ENCODE data around the gene FGF7. TPM values are rescaled to one million over a fixed set of nuclear protein-coding genes. Genes with fewer than 3 reads are reported as not detected.

Gene FGF7
- total and polyA plus RNA-seq, 9 of the 15 experiments (the other 6 are each of a cell fraction or from before 2014, with no cell fraction given), result not detected

GRCh38 chr15:49506341-49506740, 83.3 kb downstream of the FGF7 start (continued):
- TF ChIP-seq, protein P1, sequence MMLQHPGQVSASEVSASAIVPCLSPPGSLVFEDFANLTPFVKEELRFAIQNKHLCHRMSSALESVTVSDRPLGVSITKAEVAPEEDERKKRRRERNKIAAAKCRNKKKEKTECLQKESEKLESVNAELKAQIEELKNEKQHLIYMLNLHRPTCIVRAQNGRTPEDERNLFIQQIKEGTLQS (IDR thresholded peaks at IDR 0.05), result no peak
- TF ChIP-seq, protein P1 (CRISPR knock-in tag; conservative IDR thresholded peaks at IDR 0.05), result no peak
- TF ChIP-seq HEY1 (CRISPR knock-in tag; IDR thresholded peaks at IDR 0.05; ENCODE audit: borderline replicate concordance) (no peak), ZFP1 (CRISPR knock-in tag; IDR thresholded peaks at IDR 0.05) (no peak), NCOA4 (IDR thresholded peaks at IDR 0.05; ENCODE audit: partially characterized antibody) (no peak), ZNF24 (IDR thresholded peaks at IDR 0.05) (no peak), TCF7 (IDR thresholded peaks at IDR 0.05; ENCODE audit: borderline replicate concordance) (no peak), PTBP1 (IDR thresholded peaks at IDR 0.05; ENCODE audit: low read depth, low read length) (no peak), ZNF695 (CRISPR knock-in tag; IDR thresholded peaks at IDR 0.05) (no peak), ZNF764 (CRISPR knock-in tag; IDR thresholded peaks at IDR 0.05; ENCODE audit: low read depth) (no peak), SRSF1 (IDR thresholded peaks at IDR 0.05; ENCODE audit: low read depth, low read length) (no peak)

GRCh38 chr15:49507261-49507660, 84.2 kb downstream of the FGF7 start:
- Histone ChIP-seq H3K9me3 (replicated peaks; ENCODE audit: control insufficient read depth, insufficient read depth, low read depth, low read length) (no peaks in the 10 kb centered on the region), H3K9me1 (ENCODE audit: control insufficient read depth, insufficient read depth, low read length) (no peaks in the 10 kb centered on the region), H3K4me2 (ENCODE audit: insufficient read depth, low read length) (no peak overlapping the region), H3K79me2 (ENCODE audit: control insufficient read depth, insufficient read depth, low read length) (no peaks in the 10 kb centered on the region), H2AFZ (ENCODE audit: low read depth, low read length) (no peak overlapping the region), H3K4me1 (replicated peaks in 1 of 2; ENCODE audit: control insufficient read depth in 2 of 2, insufficient read depth in 2 of 2, low read length in 2 of 2) (no peaks in the 10 kb centered on the region), H3K27ac (ENCODE audit: extremely low read depth, low read depth, low read length) (no peak overlapping the region), H3K9ac (ENCODE audit: insufficient read depth in 1 of 2, low read depth in 2 of 2, low read length in 2 of 2) (no peak overlapping the region), H4K20me1 (replicated peaks; ENCODE audit: control insufficient read depth, insufficient read depth, low read length) (no peaks in the 10 kb centered on the region), H3K27me3 (ENCODE audit: control insufficient read depth in 2 of 2, insufficient read depth in 2 of 2, low read length in 2 of 2) (no peaks in the 10 kb centered on the region), H3K4me3 (no peak overlapping the region), H3K36me3 (ENCODE audit: control insufficient read depth, insufficient read depth, low read length) (no peaks in the 10 kb centered on the region)
- CTCF ChIA-PET (ENCODE audit: low intra/inter-chr PET ratio), result no interaction called here
- intact Hi-C loops (cut with micrococcal nuclease), result no loop called here
- FAIRE-seq (no peak), ATAC-seq (no peak), DNase-seq (ENCODE audit: extremely low read depth in 1 of 4, low spot score in 3 of 4) (no peak)
- POLR2A ChIA-PET, result no interaction called here
- in situ Hi-C loops (cut with MboI), result no loop called here
- TF ChIP-seq CEBPG (CRISPR knock-in tag; IDR thresholded peaks at IDR 0.05) (no peak), CEBPG (tag; conservative IDR thresholded peaks at IDR 0.05 in 1 of 2, IDR thresholded peaks at IDR 0.05 in 1 of 2) (no peak), DIDO1 (tag; IDR thresholded peaks at IDR 0.05; ENCODE audit: low read depth) (no peak), FOXA1 (IDR thresholded peaks at IDR 0.05; ENCODE audit: borderline replicate concordance) (no peak)
- WGBS (ENCODE audit: insufficient coverage, low coverage, missing lambda C conversion rate), result 0% methylated on average over 3 of the region's 3 CpGs
- no TSS peak for BruUV-seq (replicated peaks)
